Lower leg skin (tissue), 3 donors: ENCODE measurements around the gene HMGN1.

Experiments
- POLR2A ChIP-seq, 2 donors: fragments of 450-650 bp; IDR thresholded peaks; one replicate each; pipeline ENCODE4 v1.6.1; 2016 to 2017; ENCODE audit warnings: antibody characterized with exemption in 2 of 2, mild to moderate bottlenecking in 1 of 2, moderate library complexity in 1 of 2
- TF ChIP-seq, protein P1 (sequence below), 3 donors: fragments of 450-650 bp; IDR thresholded peaks; one replicate each; pipeline ENCODE4 v1.5.1; 2016; ENCODE audit warnings: antibody characterized with exemption in 3 of 3, mild to moderate bottlenecking in 3 of 3, moderate library complexity in 2 of 3

DNA sequence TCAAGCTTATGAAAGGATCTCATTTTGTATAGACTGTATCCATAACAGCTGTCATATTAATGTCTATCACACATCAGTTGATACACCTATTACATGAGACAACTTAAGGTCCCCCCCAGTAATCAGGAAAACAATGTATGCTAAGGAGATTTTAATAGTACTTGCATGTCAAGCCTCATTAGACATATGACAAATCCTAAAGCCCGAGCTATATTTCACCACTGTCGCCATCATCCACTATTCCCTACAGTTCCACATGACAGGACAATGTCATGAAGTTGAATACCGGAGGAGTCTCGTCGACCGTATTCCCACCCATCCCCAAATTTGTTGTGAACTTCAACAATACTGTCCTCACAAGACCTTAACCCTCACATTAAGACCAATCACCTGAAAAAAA is 3.4 kb downstream of the HMGN1 start:
- TF ChIP-seq, protein P1, sequence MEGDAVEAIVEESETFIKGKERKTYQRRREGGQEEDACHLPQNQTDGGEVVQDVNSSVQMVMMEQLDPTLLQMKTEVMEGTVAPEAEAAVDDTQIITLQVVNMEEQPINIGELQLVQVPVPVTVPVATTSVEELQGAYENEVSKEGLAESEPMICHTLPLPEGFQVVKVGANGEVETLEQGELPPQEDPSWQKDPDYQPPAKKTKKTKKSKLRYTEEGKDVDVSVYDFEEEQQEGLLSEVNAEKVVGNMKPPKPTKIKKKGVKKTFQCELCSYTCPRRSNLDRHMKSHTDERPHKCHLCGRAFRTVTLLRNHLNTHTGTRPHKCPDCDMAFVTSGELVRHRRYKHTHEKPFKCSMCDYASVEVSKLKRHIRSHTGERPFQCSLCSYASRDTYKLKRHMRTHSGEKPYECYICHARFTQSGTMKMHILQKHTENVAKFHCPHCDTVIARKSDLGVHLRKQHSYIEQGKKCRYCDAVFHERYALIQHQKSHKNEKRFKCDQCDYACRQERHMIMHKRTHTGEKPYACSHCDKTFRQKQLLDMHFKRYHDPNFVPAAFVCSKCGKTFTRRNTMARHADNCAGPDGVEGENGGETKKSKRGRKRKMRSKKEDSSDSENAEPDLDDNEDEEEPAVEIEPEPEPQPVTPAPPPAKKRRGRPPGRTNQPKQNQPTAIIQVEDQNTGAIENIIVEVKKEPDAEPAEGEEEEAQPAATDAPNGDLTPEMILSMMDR (IDR thresholded peaks at IDR 0.05): no peak
- no peak for TF ChIP-seq POLR2A (IDR thresholded peaks at IDR 0.05)
